K562 (cell line): ENCODE measurements around the gene WT1. TPM values are rescaled to one million over a fixed set of nuclear protein-coding genes. Genes with fewer than 3 reads are reported as not detected.

ENCODE experiments used
- ATAC-seq: fragments of 200-7000 bp; cut with Tn5 transposase; 3 replicates; pipeline ENCODE4 v1.9.1; 2020; ENCODE audit warnings: moderate library complexity
- BruUV-seq: library from RNA; stranded (reverse); fragments of 400-500 nt; replicated peaks from 2 replicates; lab custom pipeline; 2021; lab: Mats Ljungman, UMichigan
- CTCF ChIA-PET: fragments of 300-600 bp; formaldehyde crosslinking; extraction: SDS; loops from one replicate; lab custom pipeline; 2021; ENCODE audit warnings: low intra/inter-chr PET ratio; lab: Yijun Ruan, JAX
- POLR2A ChIA-PET: fragments of 300-600, 350-650 bp; sonication (Branson Sonifier 250); formaldehyde crosslinking; extraction: SDS; loops from one replicate; lab custom pipeline; 2021; ENCODE audit warnings: antibody characterized with exemption, inconsistent platforms; lab: Yijun Ruan, JAX
- DNase-seq, 4 experiments: peaks; one replicate each; pipeline versions ENCODE4 v3.0.0 to v3.0.0-alpha.2; 2011 to 2018; ENCODE audit warnings: low spot score in 3 of 4, mixed read lengths in 3 of 4; ENCODE audit errors: extremely low read depth in 1 of 4
- FAIRE-seq: peaks from 2 replicates; lab custom pipeline; 2011; peaks lifted over from hg19 to GRCh38; lab: Jason Lieb, UNC
- H2AFZ ChIP-seq: 2 replicates; pipeline ENCODE4 v1.6.0; 2011; ENCODE audit warnings: low read depth, low read length, control low read depth, inconsistent platforms
- H3K27ac ChIP-seq: fragments of 200-600 bp; 3 replicates; pipeline ENCODE4 v1.8.0; 2011; ENCODE audit warnings: low read depth, mild to moderate bottlenecking, control low read depth, inconsistent platforms, low read length, moderate library complexity, mixed read lengths; ENCODE audit errors: extremely low read depth
- H3K27me3 ChIP-seq, 2 experiments: fragments of 300-600 bp in 1 of 2; 2 replicates in 1 of 2; 3 replicates in 1 of 2; pipeline versions ENCODE4 v1.6.0 to v1.8.0; 2011; ENCODE audit warnings: inconsistent platforms in 2 of 2, low read length in 2 of 2, mild to moderate bottlenecking in 1 of 2, mixed read lengths in 1 of 2, moderate library complexity in 1 of 2; ENCODE audit not compliant: control insufficient read depth in 2 of 2, insufficient read depth in 2 of 2
- H3K36me3 ChIP-seq: fragments of 300-600 bp; 3 replicates; pipeline ENCODE4 v1.8.0; 2011; ENCODE audit warnings: mild to moderate bottlenecking, low read length, inconsistent platforms; ENCODE audit not compliant: control insufficient read depth, insufficient read depth
- H3K4me1 ChIP-seq, 2 experiments: fragments of 200-600 bp in 1 of 2; replicated peaks in 1 of 2; 2 replicates in 1 of 2; 3 replicates in 1 of 2; pipeline versions ENCODE4 v1.5.1 to v1.8.0; 2011; ENCODE audit warnings: inconsistent platforms in 2 of 2, low read length in 2 of 2, mild to moderate bottlenecking in 1 of 2, mixed read lengths in 1 of 2, moderate library complexity in 1 of 2; ENCODE audit not compliant: control insufficient read depth in 2 of 2, insufficient read depth in 2 of 2
- H3K4me2 ChIP-seq: 2 replicates; pipeline ENCODE4 v1.6.1; 2011; ENCODE audit warnings: low read length, control low read depth, inconsistent platforms, mixed read lengths; ENCODE audit not compliant: insufficient read depth
- H3K4me3 ChIP-seq: fragments of 200-600 bp; sonication (generic), shearing (Covaris generic); 2 replicates; pipeline ENCODE4 v1.5.1; 2016; ENCODE audit warnings: control low read depth, inconsistent platforms
- H3K79me2 ChIP-seq: fragments of 200-600 bp; 3 replicates; pipeline ENCODE4 v1.8.0; 2011; ENCODE audit warnings: low read length, inconsistent platforms; ENCODE audit not compliant: control insufficient read depth, insufficient read depth
- H3K9ac ChIP-seq, 2 experiments: 2 replicates each; pipeline versions ENCODE4 v1.6.0 to v1.6.1; 2011; ENCODE audit warnings: low read depth in 2 of 2, low read length in 2 of 2, control low read depth in 1 of 2, inconsistent platforms in 1 of 2, mild to moderate bottlenecking in 1 of 2, mixed read lengths in 1 of 2; ENCODE audit not compliant: insufficient read depth in 1 of 2
- H3K9me1 ChIP-seq: one replicate; pipeline ENCODE4 v1.6.0; 2011; ENCODE audit warnings: inconsistent platforms, mild to moderate bottlenecking, low read length, moderate library complexity; ENCODE audit not compliant: control insufficient read depth, insufficient read depth
- H3K9me3 ChIP-seq: replicated peaks from 2 replicates; pipeline ENCODE4 v1.5.1; 2011; ENCODE audit warnings: low read depth, low read length, inconsistent platforms; ENCODE audit not compliant: control insufficient read depth, insufficient read depth
- H4K20me1 ChIP-seq: replicated peaks from 2 replicates; pipeline ENCODE4 v1.6.1; 2011; ENCODE audit warnings: low read length, inconsistent platforms, mixed read lengths; ENCODE audit not compliant: control insufficient read depth, insufficient read depth
- CREM ChIP-seq: IDR thresholded peaks from 2 replicates; pipeline ENCODE4 v1.6.1; 2014; ENCODE audit warnings: antibody characterized with exemption, low read depth
- GABPB2 ChIP-seq: fragments of 250-450 bp; sonication (Bioruptor Pico); conservative IDR thresholded peaks from 2 replicates; pipeline ENCODE4 v1.5.1; 2021; ENCODE audit warnings: mild to moderate bottlenecking
- GATA2 ChIP-seq: sonication (generic); formaldehyde crosslinking; IDR thresholded peaks from 2 replicates; pipeline ENCODE4 v1.4.0; 2020; ENCODE audit warnings: mild to moderate bottlenecking, missing genetic modification reagents
- KDM4B ChIP-seq, 2 experiments: fragments of 450-650 bp in 1 of 2; sonication (generic) in 1 of 2; IDR thresholded peaks; 2 replicates each; pipeline ENCODE4 v1.6.1; 2016 to 2017; ENCODE audit warnings: borderline replicate concordance in 2 of 2, antibody characterized with exemption in 1 of 2, low read depth in 1 of 2, mild to moderate bottlenecking in 1 of 2
- PHF21A ChIP-seq: fragments of 450-650 bp; IDR thresholded peaks from 2 replicates; pipeline ENCODE4 v1.6.1; 2017; ENCODE audit warnings: low read depth, borderline replicate concordance
- SUPT5H ChIP-seq: fragments of 450-650 bp; IDR thresholded peaks from 2 replicates; pipeline ENCODE4 v1.6.1; 2016
- TRIM28 ChIP-seq: fragments of 450-650 bp; IDR thresholded peaks from 2 replicates; pipeline ENCODE4 v1.6.1; 2017
- ZC3H8 ChIP-seq: fragments of 450-650 bp; IDR thresholded peaks from 2 replicates; pipeline ENCODE4 v1.6.1; 2017
- ZNF124 ChIP-seq: sonication (generic); formaldehyde crosslinking; IDR thresholded peaks from 2 replicates; pipeline ENCODE4 v1.8.1; 2022; ENCODE audit warnings: missing genetic modification reagents
- ZNF274 ChIP-seq: IDR thresholded peaks from 2 replicates; pipeline ENCODE4 v1.6.1; 2011; ENCODE audit warnings: low read depth, mild to moderate bottlenecking, low read length, moderate library complexity, borderline replicate concordance
- ZNF324 ChIP-seq: fragments of 250-450 bp; sonication (Bioruptor Pico); IDR thresholded peaks from 2 replicates; pipeline ENCODE4 v1.4.0; 2020; ENCODE audit warnings: mild to moderate bottlenecking
- WGBS: fragments of 100-300 bp; shearing (Covaris generic); methylation state at CpG from one replicate; pipeline ENCODE4 v1.1.6; 2016; ENCODE audit warnings: low coverage, mixed read lengths; ENCODE audit not compliant: insufficient coverage; ENCODE audit errors: missing lambda C conversion rate; 5-methylcytosine and 5-hydroxymethylcytosine counted together
- in situ Hi-C: fragments of 300-500 bp; cut with MboI; formaldehyde crosslinking; loops from 4 replicates; pipeline ENCODE4 v1.15.0; 2018; ENCODE audit warnings: inconsistent platforms, mixed read lengths
- intact Hi-C: fragments of 100-400 bp; cut with micrococcal nuclease; formaldehyde crosslinking; loops from 2 replicates; pipeline ENCODE4 v1.14.2; 2022
- polyA plus RNA-seq, 8 experiments: library from polyadenylated mRNA; depleted of rRNA in 4 of 8; stranded (reverse) in 5 of 8; unstranded in 3 of 8; fragments of >200 nt; fragmentation: Nextera tagmentation in 2 of 8; fragmentation: Illumina TruSeq in 1 of 8; extraction: Ambion mirVana in 2 of 8; extraction: Trizol in 1 of 8; gene quantifications; 2 replicates each; pipeline versions ENCODE4 v1.2.1 to v1.2.3, GENCODE V29; 2011 to 2014; ENCODE audit warnings: inconsistent platforms in 1 of 8, missing spikeins in 1 of 8
- total RNA-seq, 7 experiments: library from RNA; depleted of rRNA in 6 of 7; stranded (reverse); fragments of >200 nt in 6 of 7; fragmentation: Illumina TruSeq in 2 of 7; extraction: Trizol in 2 of 7; gene quantifications; 2 replicates each; pipeline versions ENCODE4 v1.2.1 to v1.2.3, GENCODE V29; 2011 to 2021; ENCODE audit warnings: low replicate concordance in 1 of 7
- TF ChIP-seq, protein P1 (sequence below): fragments of 450-650 bp; IDR thresholded peaks from 2 replicates; pipeline ENCODE4 v1.6.1; 2018; ENCODE audit not compliant: partially characterized antibody
- TF ChIP-seq, protein P2 (sequence below), 2 experiments: fragments of 450-650 bp in 1 of 2; sonication (generic) in 1 of 2; formaldehyde crosslinking in 1 of 2; IDR thresholded peaks in 1 of 2; conservative IDR thresholded peaks in 1 of 2; 2 replicates each; pipeline versions ENCODE4 v1.6.1 to v1.8.1; 2016 to 2023; ENCODE audit warnings: mild to moderate bottlenecking in 2 of 2, moderate library complexity in 2 of 2, inconsistent platforms in 1 of 2, missing genetic modification reagents in 1 of 2
- TF ChIP-seq, protein P3 (sequence below): fragments of 250-450 bp; sonication (Bioruptor Pico); IDR thresholded peaks from 2 replicates; pipeline ENCODE4 v1.5.0; 2021; ENCODE audit warnings: mild to moderate bottlenecking, moderate library complexity

WT1 gene
- total and polyA plus RNA-seq, 9 of the 15 experiments (the other 6 are each of a cell fraction or from before 2014, with no cell fraction given) = 7.1 to 33.8 (median 19.4) TPM

DNA sequence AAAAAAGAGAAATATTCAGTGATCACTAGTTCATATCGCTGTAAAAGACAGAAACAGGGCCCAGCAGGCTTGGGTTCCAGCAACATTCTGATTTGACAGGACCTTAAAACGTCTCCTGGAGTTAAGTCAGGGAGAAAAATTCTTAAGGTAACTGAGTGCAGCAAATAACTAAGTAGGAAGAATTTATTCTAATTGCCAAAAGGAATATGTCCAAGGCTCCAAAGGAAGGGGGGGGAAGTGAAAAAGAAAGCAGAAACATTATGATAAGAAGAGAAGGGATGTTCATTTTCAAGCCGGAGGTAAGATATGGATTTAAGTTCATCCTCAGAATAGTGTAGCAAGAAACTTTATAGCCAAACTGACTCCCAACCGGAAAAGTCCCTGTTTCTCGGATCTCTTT, 90.4 kb downstream of the WT1 start (continued):
- TF ChIP-seq GATA2 (CRISPR knock-in tag) = no peak
- TF ChIP-seq ZNF324 (CRISPR knock-in tag) = no peak
- TF ChIP-seq, protein P1, sequence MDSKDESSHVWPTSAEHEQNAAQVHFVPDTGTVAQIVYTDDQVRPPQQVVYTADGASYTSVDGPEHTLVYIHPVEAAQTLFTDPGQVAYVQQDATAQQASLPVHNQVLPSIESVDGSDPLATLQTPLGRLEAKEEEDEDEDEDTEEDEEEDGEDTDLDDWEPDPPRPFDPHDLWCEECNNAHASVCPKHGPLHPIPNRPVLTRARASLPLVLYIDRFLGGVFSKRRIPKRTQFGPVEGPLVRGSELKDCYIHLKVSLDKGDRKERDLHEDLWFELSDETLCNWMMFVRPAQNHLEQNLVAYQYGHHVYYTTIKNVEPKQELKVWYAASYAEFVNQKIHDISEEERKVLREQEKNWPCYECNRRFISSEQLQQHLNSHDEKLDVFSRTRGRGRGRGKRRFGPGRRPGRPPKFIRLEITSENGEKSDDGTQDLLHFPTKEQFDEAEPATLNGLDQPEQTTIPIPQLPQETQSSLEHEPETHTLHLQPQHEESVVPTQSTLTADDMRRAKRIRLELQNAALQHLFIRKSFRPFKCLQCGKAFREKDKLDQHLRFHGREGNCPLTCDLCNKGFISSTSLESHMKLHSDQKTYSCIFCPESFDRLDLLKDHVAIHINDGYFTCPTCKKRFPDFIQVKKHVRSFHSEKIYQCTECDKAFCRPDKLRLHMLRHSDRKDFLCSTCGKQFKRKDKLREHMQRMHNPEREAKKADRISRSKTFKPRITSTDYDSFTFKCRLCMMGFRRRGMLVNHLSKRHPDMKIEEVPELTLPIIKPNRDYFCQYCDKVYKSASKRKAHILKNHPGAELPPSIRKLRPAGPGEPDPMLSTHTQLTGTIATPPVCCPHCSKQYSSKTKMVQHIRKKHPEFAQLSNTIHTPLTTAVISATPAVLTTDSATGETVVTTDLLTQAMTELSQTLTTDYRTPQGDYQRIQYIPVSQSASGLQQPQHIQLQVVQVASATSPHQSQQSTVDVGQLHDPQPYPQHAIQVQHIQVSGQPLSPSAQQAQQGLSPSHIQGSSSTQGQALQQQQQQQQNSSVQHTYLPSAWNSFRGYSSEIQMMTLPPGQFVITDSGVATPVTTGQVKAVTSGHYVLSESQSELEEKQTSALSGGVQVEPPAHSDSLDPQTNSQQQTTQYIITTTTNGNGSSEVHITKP = no peak
- no peak for TF ChIP-seq PHF21A
- TF ChIP-seq CREM = no peak
- TF ChIP-seq ZNF274 = no peak
- no peak for TF ChIP-seq GABPB2 (CRISPR knock-in tag)

DNA sequence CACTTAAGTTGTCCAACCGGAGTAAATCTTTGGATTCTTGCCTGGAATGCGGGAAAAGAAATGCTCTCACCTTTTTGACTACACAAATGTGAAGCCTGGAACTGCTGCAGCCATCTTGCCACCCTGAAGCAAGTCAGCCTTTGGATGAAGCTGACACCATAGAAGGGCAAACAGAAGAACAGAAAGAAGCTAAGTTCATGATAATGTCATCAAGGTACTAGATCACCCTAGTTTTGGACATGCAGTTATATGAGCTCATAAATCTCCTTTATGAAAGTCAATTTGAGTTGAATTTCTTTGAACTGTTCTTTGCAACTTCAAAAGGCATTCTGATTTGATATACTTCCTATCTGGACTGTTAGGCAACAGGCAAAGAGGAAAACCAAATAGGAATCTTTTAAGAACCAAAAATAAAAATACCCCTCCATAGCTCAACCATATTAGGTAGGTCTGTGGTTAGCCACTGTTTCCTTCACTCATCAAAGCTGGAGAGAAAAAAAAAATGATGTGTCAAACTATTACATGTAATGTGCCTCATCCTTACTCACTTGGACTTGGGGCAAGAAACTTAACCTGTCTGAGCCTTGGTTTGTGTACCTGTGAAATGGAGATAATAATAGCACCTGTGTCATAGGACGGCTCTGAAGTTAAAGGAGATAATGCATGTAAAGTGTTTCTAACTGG, 91.9 kb downstream of the WT1 start:
- FAIRE-seq = no peak
- WGBS = 2% methylated on average over 3 of the region's 3 CpGs
- BruUV-seq = no TSS peak
- H3K27ac ChIP-seq = no peak overlapping the region
- H2AFZ ChIP-seq = no peak overlapping the region
- CTCF ChIA-PET = no interaction called here
- no peak for ATAC-seq
- peaks cover 2 to 26% of the 10 kb centered on the region in 2 experiments; a peak in 3 of 5 replicates for H3K27me3 ChIP-seq
- no peak for DNase-seq
- H3K9ac ChIP-seq = no peak overlapping the region
- POLR2A ChIA-PET = no interaction called here
- no peaks in the 10 kb centered on the region for H3K9me1 ChIP-seq
- no peaks in the 10 kb centered on the region for H3K4me1 ChIP-seq
- intact Hi-C loops = no loop called here
- no peaks in the 10 kb centered on the region for H3K79me2 ChIP-seq
- no peak overlapping the region for H3K4me3 ChIP-seq
- TF ChIP-seq SUPT5H (no peak), TRIM28 (no peak), KDM4B (IDR thresholded peaks at IDR 0.05; ENCODE audit: borderline replicate concordance in 2 of 2, low read depth in 1 of 2) (no peak), ZC3H8 (no peak), ZNF124 (no peak)
- TF ChIP-seq, protein P2, sequence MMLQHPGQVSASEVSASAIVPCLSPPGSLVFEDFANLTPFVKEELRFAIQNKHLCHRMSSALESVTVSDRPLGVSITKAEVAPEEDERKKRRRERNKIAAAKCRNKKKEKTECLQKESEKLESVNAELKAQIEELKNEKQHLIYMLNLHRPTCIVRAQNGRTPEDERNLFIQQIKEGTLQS (IDR thresholded peaks at IDR 0.05) = no peak
- TF ChIP-seq, protein P2 (CRISPR knock-in tag; conservative IDR thresholded peaks at IDR 0.05) = no peak
- TF ChIP-seq, protein P3, sequence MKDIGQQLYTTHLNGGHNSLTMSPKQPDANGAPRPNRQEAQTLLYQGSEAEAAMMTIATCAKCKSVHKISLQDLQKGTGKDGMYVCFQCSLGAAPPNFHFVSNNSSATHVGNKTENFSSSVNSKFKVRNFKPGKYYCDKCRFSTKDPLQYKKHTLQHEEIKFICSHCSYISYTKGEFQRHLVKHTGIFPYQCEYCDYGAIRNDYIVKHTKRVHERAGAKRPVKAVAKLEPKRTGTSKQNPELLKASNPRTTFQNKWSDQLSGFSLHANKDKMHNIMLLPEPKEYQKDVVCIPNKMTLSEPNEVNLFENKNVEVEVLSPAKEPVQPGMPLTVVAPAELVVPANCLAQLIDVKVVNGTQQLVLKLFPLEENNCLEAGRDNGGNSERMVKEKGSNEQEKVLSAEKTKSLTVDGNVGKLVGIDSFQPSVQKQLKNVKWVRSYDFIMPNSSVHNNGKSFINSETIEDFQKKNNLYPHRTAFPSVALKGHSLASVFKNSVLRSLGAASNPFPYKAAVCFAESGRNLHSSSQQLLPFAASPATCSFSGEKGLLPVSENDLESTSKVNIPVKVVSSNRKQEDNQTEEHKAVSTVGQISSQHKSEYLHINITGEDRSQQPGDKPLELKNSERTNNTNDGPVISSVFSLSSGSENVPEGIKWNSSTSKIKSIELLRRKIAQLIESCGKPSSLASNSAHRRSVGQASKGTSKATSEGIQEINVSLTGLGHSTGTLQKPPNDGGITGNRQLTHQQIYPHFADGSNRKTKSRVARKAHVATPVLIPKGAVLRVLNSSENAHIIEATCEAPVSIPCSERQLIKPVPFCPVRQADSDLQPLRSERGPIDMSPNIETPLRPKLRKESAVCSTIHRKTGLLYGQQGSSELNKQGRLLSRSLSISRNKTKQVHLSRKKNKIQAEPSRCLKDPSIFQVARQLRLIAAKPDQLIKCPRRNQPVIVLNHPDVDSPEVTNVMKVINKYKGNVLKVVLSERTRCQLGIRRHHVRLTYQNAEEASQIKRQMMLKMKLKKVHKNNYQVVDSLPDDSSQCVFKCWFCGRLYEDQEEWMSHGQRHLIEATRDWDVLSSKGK (CRISPR knock-in tag) = no peak
- H3K9me3 ChIP-seq = no peaks in the 10 kb centered on the region
- H3K4me2 ChIP-seq = no peak overlapping the region
- H3K36me3 ChIP-seq = no peaks in the 10 kb centered on the region
- no peaks in the 10 kb centered on the region for H4K20me1 ChIP-seq
- in situ Hi-C loops = no loop called here
